ENCODE measurements around the gene STYXL1.

DNA sequence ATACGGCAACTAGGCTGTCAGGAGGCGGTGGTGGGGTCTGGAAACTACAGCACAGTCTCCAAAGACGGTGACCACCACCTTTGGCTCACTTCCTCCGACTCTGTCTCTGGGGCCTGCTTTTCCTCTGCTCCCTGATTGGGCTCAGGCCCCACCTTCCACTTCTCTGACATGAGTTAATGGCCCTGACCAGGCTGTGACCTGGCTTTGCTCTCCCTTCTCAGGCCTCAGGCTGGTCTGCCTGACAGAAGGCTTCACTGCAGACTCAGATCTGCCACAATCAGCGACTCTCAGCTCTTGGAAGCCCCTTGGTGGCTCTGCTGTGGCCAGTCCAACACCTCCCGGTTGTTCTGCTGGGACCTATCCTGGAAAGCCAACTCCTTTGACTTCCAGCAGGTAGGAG lies 7.7 kb downstream of the STYXL1 start:
- TF ChIP-seq TAF1 (IDR thresholded peaks at IDR 0.05; ENCODE audit: borderline replicate concordance, low read depth, low read length) (no peak), POLR2AphosphoS5 (IDR thresholded peaks at IDR 0.05; ENCODE audit: low read depth, low read length) (no peak), POLR2A (IDR thresholded peaks at IDR 0.05; ENCODE audit: low read depth, low read length) (no peak)

All from GM12892 (cell line).